K562 (cell line): ENCODE measurements around the gene ME3. TPM values are rescaled to one million over a fixed set of nuclear protein-coding genes. Genes with fewer than 3 reads are reported as not detected.
A peak's percentile ranks its signal among the peaks of the same experiment; 100 is the strongest.

ENCODE experiments used
- ELF4 ChIP-seq: fragments of 450-650 bp; formaldehyde crosslinking; IDR thresholded peaks from 2 replicates; pipeline ENCODE4 v1.4.0; 2022; ENCODE audit warnings: missing genetic modification characterization
- FIP1L1 ChIP-seq: fragments of 200-400 bp; formaldehyde crosslinking; IDR thresholded peaks from 2 replicates; pipeline ENCODE4 v1.6.1; 2018; ENCODE audit warnings: mild to moderate bottlenecking, low read depth, low read length; ENCODE audit not compliant: poor library complexity, severe bottlenecking
- FOXK2 ChIP-seq, 2 experiments: fragments of 450-650 bp; IDR thresholded peaks in 1 of 2; conservative IDR thresholded peaks in 1 of 2; 2 replicates each; pipeline ENCODE4 v1.6.1; 2016; ENCODE audit warnings: low read depth in 2 of 2, mild to moderate bottlenecking in 1 of 2
- GTF2E2 ChIP-seq: fragments of 200-800 bp; sonication (Bioruptor generic); IDR thresholded peaks from 2 replicates; pipeline ENCODE4 v1.6.1; 2016; ENCODE audit warnings: missing genetic modification characterization, missing compliant biosample characterization
- MAFG ChIP-seq: fragments of 450-650 bp; conservative IDR thresholded peaks from 2 replicates; pipeline ENCODE4 v1.6.1; 2016; ENCODE audit warnings: missing genetic modification characterization, missing compliant biosample characterization
- MLLT1 ChIP-seq, 2 experiments: fragments of 450-650 bp; IDR thresholded peaks; 2 replicates each; pipeline ENCODE4 v1.6.1; 2016
- NFIC ChIP-seq: fragments of 450-650 bp; IDR thresholded peaks from 2 replicates; pipeline ENCODE4 v1.6.1; 2017; ENCODE audit warnings: mild to moderate bottlenecking, inconsistent platforms
- NFIX ChIP-seq: fragments of 250-450 bp; sonication (Bioruptor Pico); IDR thresholded peaks from 2 replicates; pipeline ENCODE4 v1.4.0; 2020; ENCODE audit warnings: low read depth, mild to moderate bottlenecking, moderate library complexity
- NR3C1 ChIP-seq: sonication (generic); formaldehyde crosslinking; IDR thresholded peaks from 2 replicates; pipeline ENCODE4 v1.8.1; 2022; ENCODE audit warnings: missing genetic modification reagents
- PBX2 ChIP-seq, 2 experiments: IDR thresholded peaks in 1 of 2; conservative IDR thresholded peaks in 1 of 2; 2 replicates each; pipeline ENCODE4 v1.6.1; 2016; ENCODE audit warnings: low read depth in 2 of 2, mild to moderate bottlenecking in 1 of 2, missing compliant biosample characterization in 1 of 2, missing genetic modification characterization in 1 of 2, moderate library complexity in 1 of 2
- PHF21A ChIP-seq: fragments of 450-650 bp; IDR thresholded peaks from 2 replicates; pipeline ENCODE4 v1.6.1; 2017; ENCODE audit warnings: low read depth, borderline replicate concordance
- RAD51 ChIP-seq: fragments of 450-650 bp; IDR thresholded peaks from 2 replicates; pipeline ENCODE4 v1.7.1; 2016; ENCODE audit warnings: low read depth, mild to moderate bottlenecking, borderline replicate concordance
- TAF7 ChIP-seq: fragments of 450-650 bp; IDR thresholded peaks from 2 replicates; pipeline ENCODE4 v1.6.1; 2016; ENCODE audit warnings: missing genetic modification characterization, missing compliant biosample characterization
- TFAP4 ChIP-seq: sonication (generic); formaldehyde crosslinking; IDR thresholded peaks from 2 replicates; pipeline ENCODE4 v1.8.0; 2022; ENCODE audit warnings: missing genetic modification reagents, mild to moderate bottlenecking, moderate library complexity, borderline replicate concordance
- ZHX1 ChIP-seq: fragments of 150-350 bp; conservative IDR thresholded peaks from 2 replicates; pipeline ENCODE4 v1.6.1; 2014; ENCODE audit warnings: low read length
- ZNF584 ChIP-seq: fragments of 200-800 bp; sonication (Bioruptor generic); IDR thresholded peaks from 2 replicates; pipeline ENCODE4 v1.6.1; 2016; ENCODE audit warnings: low read depth, mild to moderate bottlenecking, missing genetic modification characterization, missing compliant biosample characterization
- polyA plus RNA-seq, 8 experiments: library from polyadenylated mRNA; depleted of rRNA in 4 of 8; stranded (reverse) in 5 of 8; unstranded in 3 of 8; fragments of >200 nt; fragmentation: Nextera tagmentation in 2 of 8; fragmentation: Illumina TruSeq in 1 of 8; extraction: Ambion mirVana in 2 of 8; extraction: Trizol in 1 of 8; gene quantifications; 2 replicates each; pipeline versions ENCODE4 v1.2.1 to v1.2.3, GENCODE V29; 2011 to 2014; ENCODE audit warnings: inconsistent platforms in 1 of 8, missing spikeins in 1 of 8
- total RNA-seq, 7 experiments: library from RNA; depleted of rRNA in 6 of 7; stranded (reverse); fragments of >200 nt in 6 of 7; fragmentation: Illumina TruSeq in 2 of 7; extraction: Trizol in 2 of 7; gene quantifications; 2 replicates each; pipeline versions ENCODE4 v1.2.1 to v1.2.3, GENCODE V29; 2011 to 2021; ENCODE audit warnings: low replicate concordance in 1 of 7

ME3 gene
- total and polyA plus RNA-seq, 9 of the 15 experiments (the other 6 are each of a cell fraction or from before 2014, with no cell fraction given): not detected

- TF ChIP-seq ZHX1: no peak
- no peak for TF ChIP-seq PBX2 (CRISPR knock-in tag; IDR thresholded peaks at IDR 0.05; ENCODE audit: low read depth)
- peak; percentile 63 for TF ChIP-seq PBX2 (tag; conservative IDR thresholded peaks at IDR 0.05; ENCODE audit: low read depth)
- no peak for TF ChIP-seq NFIX
- TF ChIP-seq PHF21A: no peak
- TF ChIP-seq NR3C1 (CRISPR knock-in tag): no peak
- TF ChIP-seq RAD51: no peak
- TF ChIP-seq TFAP4 (CRISPR knock-in tag): peak; percentile 41
- peak; percentile 91 for TF ChIP-seq NFIC
- TF ChIP-seq ELF4 (CRISPR knock-in tag): 0 out of 2 replicates have a peak, but pooled peaks have one; percentile 41
- TF ChIP-seq MLLT1 (IDR thresholded peaks at IDR 0.05): no peak
- TF ChIP-seq FIP1L1: no peak
- TF ChIP-seq FOXK2 (conservative IDR thresholded peaks at IDR 0.05 in 1 of 2, IDR thresholded peaks at IDR 0.05 in 1 of 2; ENCODE audit: low read depth in 2 of 2): 0 out of 4 replicates have a peak, but pooled peaks of 1 of the 2 experiments have one; percentile 26
- no peak for TF ChIP-seq ZNF584
- peak; percentile 42; the same call in 1 of the 2 replicates for TF ChIP-seq MAFG (tag)
- TF ChIP-seq TAF7 (tag): no peak
- TF ChIP-seq GTF2E2: peak; percentile 25; the same call in 1 of the 2 replicates
Observed at GRCh38 chr11:86551288-86552092, 120.9 kb downstream of the ME3 start (continued).
